PC-3 (cell line): ENCODE measurements around the gene PPHLN1. TPM values are rescaled to one million over a fixed set of nuclear protein-coding genes. Genes with fewer than 3 reads are reported as not detected.

Experiments used
- ATAC-seq: fragments of 200-7000 bp; cut with Tn5 transposase; 2 replicates; pipeline ENCODE4 v1.9.1; 2020; ENCODE audit warnings: mild to moderate bottlenecking, moderate library complexity
- BruUV-seq: library from RNA; stranded (reverse); fragments of 400-500 nt; replicated peaks from 2 replicates; lab custom pipeline; 2021; lab: Mats Ljungman, UMichigan
- CTCF ChIA-PET: fragments of 300-600 bp; sonication (Branson Sonifier 250); formaldehyde crosslinking; loops from one replicate; lab custom pipeline; 2022; ENCODE audit warnings: antibody characterized with exemption; lab: Charles Lee
- POLR2A ChIA-PET: fragments of 300-600 bp; sonication (Branson Sonifier 250); formaldehyde crosslinking; loops from one replicate; lab custom pipeline; 2022; ENCODE audit warnings: antibody characterized with exemption; ENCODE audit not compliant: unreplicated experiment; lab: Charles Lee
- DNase-seq: peaks from one replicate; pipeline ENCODE4 v3.0.0-alpha.2; 2015
- H2AFZ ChIP-seq: fragments of 300-600 bp; sonication (generic); 2 replicates; pipeline ENCODE4 v1.6.0; 2016; ENCODE audit warnings: antibody characterized with exemption, low read length
- H3F3A ChIP-seq: fragments of 300-600 bp; sonication (generic); one replicate; pipeline ENCODE4 v1.6.0; 2017; ENCODE audit warnings: antibody characterized with exemption, low read length, control low read depth, mild to moderate bottlenecking; ENCODE audit not compliant: unreplicated experiment
- H3K27ac ChIP-seq: fragments of 300-600 bp; sonication (generic); 2 replicates; pipeline ENCODE4 v1.5.1; 2016; ENCODE audit warnings: mild to moderate bottlenecking, low read length
- H3K27me3 ChIP-seq: fragments of 300-600 bp; sonication (generic); 2 replicates; pipeline ENCODE4 v1.6.1; 2016; ENCODE audit warnings: low read length, mixed read lengths
- H3K36me3 ChIP-seq: fragments of 300-600 bp; sonication (generic); 2 replicates; pipeline ENCODE4 v1.6.1; 2016; ENCODE audit warnings: low read depth, mixed run types, low read length, mixed read lengths
- H3K4me1 ChIP-seq: fragments of 300-600 bp; sonication (generic); 2 replicates; pipeline ENCODE4 v1.5.1; 2016; ENCODE audit warnings: low read length; ENCODE audit not compliant: insufficient read depth
- H3K4me2 ChIP-seq: fragments of 300-600 bp; sonication (generic); 2 replicates; pipeline ENCODE4 v1.6.0; 2016; ENCODE audit warnings: low read length
- H3K4me3 ChIP-seq: fragments of 300-600 bp; sonication (generic); 2 replicates; pipeline ENCODE4 v1.5.1; 2016; ENCODE audit warnings: mild to moderate bottlenecking, low read length, mixed read lengths
- H3K79me2 ChIP-seq: fragments of 300-600 bp; sonication (generic); 2 replicates; pipeline ENCODE4 v1.6.1; 2017; ENCODE audit warnings: low read length, mixed read lengths
- H3K9ac ChIP-seq: fragments of 300-600 bp; sonication (generic); 2 replicates; pipeline ENCODE4 v1.6.0; 2016; ENCODE audit warnings: mild to moderate bottlenecking, low read length
- H3K9me2 ChIP-seq: fragments of 300-600 bp; sonication (generic); replicated peaks from 2 replicates; pipeline ENCODE4 v1.6.1; 2016; ENCODE audit warnings: mixed run types, low read length, mixed read lengths
- H3K9me3 ChIP-seq: fragments of 300-600 bp; sonication (generic); 2 replicates; pipeline ENCODE4 v1.6.1; 2016; ENCODE audit warnings: low read length, mixed read lengths
- H4K20me1 ChIP-seq: fragments of 300-600 bp; sonication (generic); 2 replicates; pipeline ENCODE4 v1.6.1; 2016; ENCODE audit warnings: low read length, mixed read lengths
- EZH2 ChIP-seq: fragments of 300-600 bp; sonication (generic); IDR thresholded peaks from one replicate; pipeline ENCODE4 v1.6.1; 2017; ENCODE audit warnings: antibody characterized with exemption, mild to moderate bottlenecking, low read length; ENCODE audit not compliant: unreplicated experiment
- EZH2phosphoT487 ChIP-seq: fragments of 300-600 bp; sonication (generic); IDR thresholded peaks from 2 replicates; pipeline ENCODE4 v1.6.1; 2018; ENCODE audit warnings: mild to moderate bottlenecking, antibody characterized with exemption, low read length, borderline replicate concordance
- intact Hi-C: fragments of 100-400 bp; cut with micrococcal nuclease; formaldehyde crosslinking; loops from 2 replicates; pipeline ENCODE4 v1.9.0; 2023
- total RNA-seq: library from RNA; depleted of rRNA; stranded (reverse); fragments of >200 nt; gene quantifications from 2 replicates; pipeline ENCODE4 v1.2.3, GENCODE V29; 2014
- TF ChIP-seq, protein P1 (sequence below): fragments of 300-600 bp; sonication (generic); conservative IDR thresholded peaks from 2 replicates; pipeline ENCODE4 v1.5.1; 2017; ENCODE audit warnings: antibody characterized with exemption, low read depth, mild to moderate bottlenecking, low read length

Gene PPHLN1
- total RNA-seq, 1 experiment from 2014 or later: 82.0 TPM

DNA sequence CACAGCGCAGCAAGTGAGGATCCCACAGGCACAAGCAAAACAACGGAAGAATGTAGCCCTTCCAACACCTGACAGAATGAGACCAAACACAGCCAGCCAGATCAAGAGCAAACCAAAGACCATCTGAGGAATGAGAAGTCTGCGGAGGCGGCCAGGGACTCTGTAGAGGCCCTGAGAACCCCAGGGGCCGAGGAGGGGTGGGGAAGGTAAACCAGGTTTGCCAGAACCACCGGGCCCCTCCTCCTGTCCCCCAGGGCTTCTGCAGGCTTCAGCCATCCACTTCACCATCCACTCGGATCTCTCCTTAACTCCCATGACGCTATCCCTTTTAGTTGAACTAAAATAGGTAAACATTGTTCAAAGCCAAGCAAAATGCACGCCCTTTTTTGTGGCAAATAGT, 37.4 kb upstream of the PPHLN1 start:
- Histone ChIP-seq H3F3A (no peaks in the 10 kb centered on the region), H3K9me2 (no peaks in the 10 kb centered on the region), H3K27ac (no peak overlapping the region), H3K4me2 (no peak overlapping the region), H3K79me2 (no peaks in the 10 kb centered on the region), H3K9ac (no peak overlapping the region), H4K20me1 (no peaks in the 10 kb centered on the region), H3K4me1 (no peaks in the 10 kb centered on the region), H3K27me3 (no peaks in the 10 kb centered on the region), H2AFZ (no peak overlapping the region), H3K4me3 (no peak overlapping the region), H3K9me3 (no peaks in the 10 kb centered on the region), H3K36me3 (no peaks in the 10 kb centered on the region)
- intact Hi-C loops: no loop called here
- BruUV-seq: no TSS peak
- ChIA-PET CTCF (no interaction called here), POLR2A (no interaction called here)
- ATAC-seq (no peak), DNase-seq (no peak)
- TF ChIP-seq EZH2phosphoT487: no peak
- no peak for TF ChIP-seq EZH2
- TF ChIP-seq, protein P1, sequence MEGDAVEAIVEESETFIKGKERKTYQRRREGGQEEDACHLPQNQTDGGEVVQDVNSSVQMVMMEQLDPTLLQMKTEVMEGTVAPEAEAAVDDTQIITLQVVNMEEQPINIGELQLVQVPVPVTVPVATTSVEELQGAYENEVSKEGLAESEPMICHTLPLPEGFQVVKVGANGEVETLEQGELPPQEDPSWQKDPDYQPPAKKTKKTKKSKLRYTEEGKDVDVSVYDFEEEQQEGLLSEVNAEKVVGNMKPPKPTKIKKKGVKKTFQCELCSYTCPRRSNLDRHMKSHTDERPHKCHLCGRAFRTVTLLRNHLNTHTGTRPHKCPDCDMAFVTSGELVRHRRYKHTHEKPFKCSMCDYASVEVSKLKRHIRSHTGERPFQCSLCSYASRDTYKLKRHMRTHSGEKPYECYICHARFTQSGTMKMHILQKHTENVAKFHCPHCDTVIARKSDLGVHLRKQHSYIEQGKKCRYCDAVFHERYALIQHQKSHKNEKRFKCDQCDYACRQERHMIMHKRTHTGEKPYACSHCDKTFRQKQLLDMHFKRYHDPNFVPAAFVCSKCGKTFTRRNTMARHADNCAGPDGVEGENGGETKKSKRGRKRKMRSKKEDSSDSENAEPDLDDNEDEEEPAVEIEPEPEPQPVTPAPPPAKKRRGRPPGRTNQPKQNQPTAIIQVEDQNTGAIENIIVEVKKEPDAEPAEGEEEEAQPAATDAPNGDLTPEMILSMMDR: no peak

DNA sequence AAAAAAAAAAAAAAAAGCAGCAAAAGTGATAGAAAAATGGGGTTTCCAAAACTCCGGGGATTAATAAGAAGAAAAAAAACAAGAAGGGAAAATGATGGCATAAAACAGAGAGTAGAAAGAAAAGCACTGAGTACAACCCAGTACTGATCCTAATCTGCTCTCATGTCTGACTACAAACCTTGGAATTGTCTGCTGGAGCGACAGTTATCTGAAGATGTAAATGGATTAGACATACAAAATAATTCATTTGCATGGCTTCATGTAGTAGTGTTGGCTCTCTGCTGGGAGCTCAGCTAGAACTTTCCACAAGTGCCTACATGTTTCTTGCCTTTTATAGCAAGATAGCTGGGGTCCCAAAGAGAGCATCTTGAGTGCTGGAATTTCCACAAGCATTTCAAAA, 34.3 kb upstream of the PPHLN1 start:
- Histone ChIP-seq H3K9me2 (no peaks in the 10 kb centered on the region), H4K20me1 (no peaks in the 10 kb centered on the region), H3K27ac (no peak overlapping the region), H3K36me3 (no peaks in the 10 kb centered on the region), H3K79me2 (no peaks in the 10 kb centered on the region), H2AFZ (no peak overlapping the region), H3K4me3 (no peak overlapping the region), H3K9me3 (no peaks in the 10 kb centered on the region), H3K4me2 (no peak overlapping the region), H3F3A (no peaks in the 10 kb centered on the region), H3K27me3 (no peaks in the 10 kb centered on the region), H3K9ac (no peak overlapping the region), H3K4me1 (no peaks in the 10 kb centered on the region)
- BruUV-seq: no TSS peak
- ChIA-PET CTCF (interaction anchor here (0.6 kb wide), 1 partner anchor 1443 kb away, joined by 11 read pairs; no protein-coding TSS in a partner anchor), POLR2A (interaction anchor here (0.7 kb wide), 1 partner anchor 96 kb away, joined by 5 read pairs; no protein-coding TSS in a partner anchor)
- no peak for DNase-seq
- TF ChIP-seq EZH2 (no peak), EZH2phosphoT487 (no peak)
- TF ChIP-seq, protein P1: no peak
- ATAC-seq: no peak
- intact Hi-C loops: no loop called here

DNA sequence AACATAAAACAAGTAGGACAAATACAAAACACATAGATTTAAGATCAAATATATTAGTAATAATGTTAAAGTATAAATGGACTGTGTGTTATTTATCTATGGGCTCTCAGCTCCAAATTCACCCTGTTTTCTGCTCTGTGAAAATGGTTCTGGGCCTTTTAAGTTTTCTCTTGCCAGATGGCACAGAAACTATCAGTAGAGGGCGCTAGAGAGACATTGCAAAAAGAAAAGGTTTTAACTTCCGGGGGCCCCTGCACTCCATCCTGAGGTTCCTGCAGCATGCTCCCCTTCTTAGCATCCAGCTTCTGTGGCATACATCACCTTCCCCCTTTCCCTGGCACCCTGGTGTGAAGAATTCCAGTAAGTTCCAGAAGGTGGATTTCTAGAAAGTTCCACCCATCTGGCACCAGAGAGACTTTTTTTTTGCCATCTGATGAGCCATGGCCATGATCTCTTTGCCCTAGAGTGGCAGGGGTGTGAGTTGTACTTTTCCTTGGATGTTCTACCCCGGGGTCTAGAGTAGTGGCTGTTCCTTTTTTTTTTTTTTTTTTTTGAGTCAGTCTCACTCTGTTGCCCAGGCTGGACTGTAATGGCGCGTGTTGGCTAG, 29.4 kb upstream of the PPHLN1 start:
- no TSS peak for BruUV-seq
- no peaks in the 10 kb centered on the region for H3K36me3 ChIP-seq
- intact Hi-C loops: no loop called here

More for the DNA sequence above, 29.4 kb upstream of the PPHLN1 start:
- CTCF ChIA-PET: no interaction called here
- Histone ChIP-seq H3K9me2 (no peaks in the 10 kb centered on the region), H3K79me2 (no peaks in the 10 kb centered on the region), H3K4me3 (no peak overlapping the region), H3K27me3 (no peaks in the 10 kb centered on the region), H4K20me1 (no peaks in the 10 kb centered on the region), H3K9ac (no peak overlapping the region), H3K4me1 (no peaks in the 10 kb centered on the region), H2AFZ (no peak overlapping the region), H3K9me3 (no peaks in the 10 kb centered on the region), H3F3A (no peaks in the 10 kb centered on the region), H3K27ac (no peak overlapping the region), H3K4me2 (no peak overlapping the region)
- POLR2A ChIA-PET: no interaction called here
- peak; percentile 49 for DNase-seq
- TF ChIP-seq EZH2phosphoT487: no peak
- TF ChIP-seq, protein P1: peak; percentile 74
- no peak for ATAC-seq
